SKM-1 treated with dmso at 0.1 percent for 144 hours (cell line): ENCODE results near the gene DGAT2.

Experiments used
- DNase-seq: peaks from one replicate; lab custom pipeline; 2025; ENCODE audit not compliant: unreplicated experiment; lab: John Stamatoyannopoulos, UW

Gene DGAT2

DNA sequence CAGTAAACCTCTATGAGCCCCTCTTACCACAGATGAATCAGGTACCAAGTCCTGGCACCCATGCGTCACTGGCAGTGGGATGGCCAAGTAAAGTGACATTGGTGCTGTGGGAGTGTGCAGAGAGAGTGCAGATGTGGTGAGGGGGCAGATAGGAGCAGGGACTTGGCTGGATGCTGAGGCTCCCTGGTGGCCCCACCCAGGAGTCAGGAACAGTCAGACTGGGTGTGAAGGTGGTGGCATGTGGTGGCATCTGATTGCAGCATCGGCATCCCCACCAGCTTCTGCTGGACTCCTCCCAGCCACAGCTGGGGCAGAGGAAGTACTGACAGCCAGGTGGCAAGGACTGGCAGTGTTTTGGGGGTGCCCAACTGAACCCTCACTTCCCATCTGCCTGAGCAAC lies 11.4 kb downstream of the DGAT2 start:
- DNase-seq = no peak

DNA sequence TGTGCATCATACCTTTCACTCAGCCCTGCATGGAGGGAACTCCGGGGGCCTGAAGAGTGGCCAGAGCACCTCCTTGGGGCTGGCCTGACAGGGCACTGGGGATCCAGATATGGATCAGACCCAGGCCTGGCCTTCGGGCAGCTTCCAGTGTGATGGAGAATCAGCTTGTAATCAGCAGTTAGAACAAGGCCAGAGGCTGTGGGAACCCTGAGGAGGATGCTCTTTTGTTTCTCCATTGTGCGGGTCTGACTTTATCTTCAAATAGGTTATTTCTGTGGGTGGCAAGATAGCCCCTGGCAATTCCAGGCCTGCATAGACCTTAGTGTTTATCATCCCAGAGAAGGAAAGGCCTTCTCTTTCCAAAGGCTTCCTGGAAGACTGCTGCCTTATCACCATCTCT lies 12.3 kb downstream of the DGAT2 start:
- no peak for DNase-seq

DNA sequence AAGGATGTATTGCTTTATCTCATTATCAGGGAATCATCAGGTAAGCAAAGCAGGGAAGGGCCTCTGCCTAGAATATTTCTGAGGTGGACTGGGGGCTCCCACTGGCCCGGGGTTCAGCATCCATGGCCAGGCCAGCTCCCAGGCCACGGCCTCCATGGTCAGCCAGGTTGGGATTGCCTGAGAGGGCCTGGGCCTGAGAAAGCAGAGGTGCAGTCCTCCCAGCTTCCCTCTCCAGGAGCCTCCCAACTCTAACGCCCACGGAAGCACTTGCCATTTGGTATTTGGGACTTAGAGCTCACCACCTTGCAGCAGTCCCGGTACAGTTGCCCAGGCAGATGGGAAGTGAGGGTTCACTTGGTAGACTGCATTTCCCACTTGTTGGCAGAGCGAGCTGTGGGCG lies 12.7 kb downstream of the DGAT2 start:
- no peak for DNase-seq

DNA sequence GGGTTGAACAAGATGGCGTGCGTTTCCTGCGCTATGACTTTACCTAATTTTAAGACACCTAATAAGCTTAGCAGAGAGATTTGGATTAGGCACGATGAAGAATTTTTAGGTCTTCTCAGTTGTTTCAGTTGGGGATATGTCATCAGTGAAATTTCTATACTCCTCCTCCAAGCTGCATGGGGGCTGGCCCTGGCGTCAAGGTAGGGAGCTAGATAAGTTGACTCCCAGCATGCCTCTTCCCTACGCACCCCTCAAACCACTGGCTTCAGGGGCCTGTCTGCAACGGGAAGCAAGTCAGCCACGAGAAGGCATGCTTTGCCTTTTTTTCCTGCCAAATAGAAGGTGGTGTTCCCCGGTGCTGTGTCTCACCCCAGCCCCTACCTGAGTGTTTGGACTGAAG lies 13.3 kb downstream of the DGAT2 start:
- DNase-seq = no peak

DNA sequence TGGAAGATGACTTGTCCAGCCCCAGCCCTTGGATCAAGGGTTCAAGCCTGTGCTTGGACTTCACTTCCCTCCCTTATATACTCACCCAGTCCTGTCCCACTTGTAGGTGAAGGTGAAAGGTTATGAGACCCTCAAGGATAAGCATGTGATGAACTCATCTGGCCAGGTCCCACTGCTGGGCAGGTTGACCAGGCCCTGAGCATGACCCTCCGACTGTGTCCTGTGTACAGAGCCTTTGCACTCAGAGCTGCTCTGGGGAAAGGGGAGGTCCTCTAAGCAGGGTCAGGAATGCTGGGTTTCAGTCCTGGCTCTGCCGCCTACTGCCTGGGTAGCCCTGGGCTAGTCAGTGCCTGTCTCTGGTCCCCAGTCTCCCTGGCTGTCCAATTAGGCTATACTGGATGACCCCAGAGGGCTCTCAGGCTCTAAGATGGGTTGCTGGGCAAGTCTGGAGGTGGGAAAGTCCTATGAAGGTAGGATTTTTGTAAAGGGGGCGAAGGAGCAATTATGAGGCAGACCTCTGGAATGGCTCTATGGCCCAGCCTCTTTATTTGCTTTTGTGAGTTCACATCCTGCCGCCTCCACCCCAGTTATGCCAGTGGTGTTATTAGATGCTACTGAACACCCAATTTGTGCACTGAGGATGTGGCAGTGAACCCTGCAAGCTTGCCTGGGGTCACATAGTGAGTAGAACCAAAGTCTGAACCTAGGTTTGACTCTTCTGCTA lies 14.1 kb downstream of the DGAT2 start:
- no peak for DNase-seq

DNA sequence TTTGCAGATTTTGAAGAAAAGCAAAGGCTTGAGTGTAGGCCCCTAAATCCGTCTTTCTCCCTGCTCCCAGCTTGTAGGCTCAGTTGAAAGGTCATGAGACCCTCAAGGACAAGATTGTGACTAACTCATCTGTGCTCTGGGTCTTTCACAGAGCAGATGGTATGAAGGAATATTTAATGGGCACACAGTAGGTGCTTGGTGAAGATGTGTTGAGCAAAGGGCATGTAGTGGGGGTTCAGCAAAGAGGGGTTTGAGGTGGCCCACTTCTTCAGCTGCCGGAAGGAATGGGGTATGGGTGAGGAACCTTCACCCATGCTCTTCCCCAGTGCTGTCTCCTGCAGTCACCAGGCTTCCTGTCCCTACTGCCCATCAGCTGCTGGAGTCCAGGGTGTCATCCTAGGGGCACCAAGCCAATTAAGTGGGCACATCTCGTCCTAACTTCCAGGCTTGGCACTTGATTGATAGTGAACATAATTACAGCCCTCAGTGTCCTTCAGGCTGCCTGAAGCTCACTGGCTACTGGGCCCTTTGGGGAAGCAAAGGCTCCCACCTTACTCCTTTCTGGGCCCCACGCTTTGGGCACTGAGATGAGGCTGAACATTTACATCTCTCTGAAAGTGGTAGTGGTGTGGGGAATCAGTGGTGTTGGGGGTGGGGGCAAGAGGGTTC lies 15.0 kb downstream of the DGAT2 start:
- DNase-seq = no peak

DNA sequence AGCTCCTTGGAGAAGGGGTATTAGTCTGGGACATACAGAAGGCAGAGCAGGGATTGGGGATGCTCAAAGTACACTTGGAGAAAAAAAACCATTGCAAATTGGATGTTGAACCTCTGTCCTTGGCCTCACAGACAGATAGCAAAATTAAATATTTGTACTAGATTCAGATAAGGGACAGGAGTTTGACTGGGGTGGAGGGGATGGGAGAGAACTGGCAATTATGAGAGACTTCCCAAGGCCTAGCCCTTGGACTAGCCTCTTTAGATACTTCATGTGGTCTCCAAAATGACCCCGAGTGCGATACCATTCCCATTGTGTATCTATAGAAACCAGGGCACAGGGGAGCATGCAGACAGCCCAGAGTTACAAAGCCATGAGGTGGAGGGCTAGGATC lies 15.5 kb downstream of the DGAT2 start:
- no peak for DNase-seq

DNA sequence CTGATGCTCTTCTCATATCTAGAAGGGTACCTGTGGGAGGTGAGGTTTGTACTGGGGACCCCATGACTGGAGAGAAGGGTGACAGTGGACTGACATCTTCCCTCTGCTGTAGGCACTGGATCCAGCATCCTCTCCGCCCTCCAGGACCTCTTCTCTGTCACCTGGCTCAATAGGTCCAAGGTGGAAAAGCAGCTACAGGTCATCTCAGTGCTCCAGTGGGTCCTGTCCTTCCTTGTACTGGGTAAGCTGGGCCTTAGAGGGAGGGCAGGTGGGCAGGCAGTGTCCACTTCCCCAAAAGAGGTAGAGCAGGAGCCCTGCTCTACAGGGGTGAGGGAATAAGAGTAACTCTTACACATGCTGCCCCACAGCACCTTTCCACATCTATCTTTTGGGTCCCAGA lies 15.9 kb downstream of the DGAT2 start:
- DNase-seq = no peak

DNA sequence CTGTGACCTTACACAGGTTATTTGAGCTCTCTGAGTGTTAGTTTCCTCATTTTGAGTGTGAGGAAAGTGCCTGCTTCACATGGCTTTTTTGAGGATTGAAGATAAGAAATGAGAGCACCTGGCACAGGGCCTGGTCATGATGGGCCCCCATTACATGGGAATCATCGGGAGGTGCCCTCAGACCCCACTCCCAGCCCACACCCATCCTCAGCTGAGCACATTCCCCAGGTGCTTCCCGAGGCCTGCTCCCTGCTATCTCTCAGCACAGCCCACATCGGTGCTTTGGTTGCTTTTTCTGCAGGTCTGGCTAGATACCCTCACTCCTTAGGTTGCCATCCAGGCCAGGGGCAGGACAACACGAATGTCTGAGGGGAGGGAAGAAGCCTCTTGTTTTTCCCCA lies 16.6 kb downstream of the DGAT2 start:
- no peak for DNase-seq

DNA sequence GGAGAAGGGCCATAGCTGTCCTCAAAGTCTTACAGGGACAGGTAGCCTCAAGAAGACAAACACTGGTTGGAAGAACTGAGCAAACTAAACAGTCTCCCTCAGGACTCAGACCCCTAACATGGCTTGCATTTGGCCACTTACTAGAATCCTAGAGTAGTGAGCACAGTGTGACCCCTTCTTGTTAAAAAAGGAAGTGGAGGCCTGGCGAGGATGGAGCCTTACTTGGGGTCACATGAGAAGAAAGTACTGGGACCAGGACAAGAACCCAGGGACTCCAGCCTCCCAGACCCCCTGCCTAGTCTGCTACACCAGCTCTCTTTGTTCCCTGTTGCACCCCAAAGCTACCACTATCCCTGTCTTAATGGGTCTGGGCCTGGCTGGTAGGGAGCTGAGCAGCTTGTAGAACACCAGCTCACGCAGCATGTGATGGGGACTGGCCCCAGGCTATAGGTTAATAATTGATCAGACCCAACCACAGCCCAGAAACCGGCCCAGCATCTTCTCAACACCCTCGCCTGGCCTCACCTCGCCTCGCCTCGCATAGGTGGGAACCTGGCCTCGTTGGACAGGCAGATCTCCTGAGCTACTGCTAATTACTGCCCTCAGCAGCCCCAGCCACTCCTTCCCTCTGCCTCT lies 17.6 kb downstream of the DGAT2 start:
- no peak for DNase-seq

DNA sequence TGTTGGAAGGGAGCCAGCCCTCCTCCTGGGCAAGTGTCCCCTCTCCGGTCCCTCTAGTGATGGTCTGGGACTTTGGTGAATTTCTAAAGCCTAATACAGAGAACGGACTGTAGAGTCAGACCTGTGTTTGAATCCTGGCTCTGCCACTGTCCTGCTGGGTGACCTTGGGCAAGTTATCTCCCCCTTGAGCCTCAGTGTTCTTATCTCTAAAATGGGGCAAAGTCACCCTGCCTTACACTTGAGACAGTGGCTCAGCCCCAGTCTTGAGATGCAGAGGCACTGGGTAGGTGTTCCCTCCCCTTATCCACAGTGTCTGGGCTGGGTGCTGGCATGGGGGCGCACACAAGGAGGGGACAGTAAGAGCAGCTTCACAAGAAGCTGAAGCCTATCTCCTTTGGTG lies 20.9 kb downstream of the DGAT2 start:
- DNase-seq = no peak

DNA sequence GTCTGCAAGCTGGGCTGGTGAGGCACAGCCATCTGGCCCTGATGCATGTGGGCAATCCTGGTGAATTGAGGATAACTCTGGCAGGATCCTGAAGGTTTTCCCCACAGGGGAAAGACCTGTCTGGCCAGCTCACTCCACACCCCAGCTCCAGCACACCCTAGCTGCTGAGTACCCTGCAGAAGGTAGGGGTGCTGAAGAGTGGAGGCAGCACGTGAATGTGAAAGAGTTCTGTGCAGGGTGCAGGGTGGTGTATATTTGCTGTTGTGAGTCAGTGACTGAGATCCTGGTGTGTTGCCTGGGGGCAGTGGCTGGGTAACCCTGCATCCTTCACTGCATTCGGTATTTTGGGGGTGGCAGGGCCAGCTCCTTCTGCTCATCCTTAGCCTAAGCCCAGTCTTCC lies 22.4 kb downstream of the DGAT2 start:
- no peak for DNase-seq

DNA sequence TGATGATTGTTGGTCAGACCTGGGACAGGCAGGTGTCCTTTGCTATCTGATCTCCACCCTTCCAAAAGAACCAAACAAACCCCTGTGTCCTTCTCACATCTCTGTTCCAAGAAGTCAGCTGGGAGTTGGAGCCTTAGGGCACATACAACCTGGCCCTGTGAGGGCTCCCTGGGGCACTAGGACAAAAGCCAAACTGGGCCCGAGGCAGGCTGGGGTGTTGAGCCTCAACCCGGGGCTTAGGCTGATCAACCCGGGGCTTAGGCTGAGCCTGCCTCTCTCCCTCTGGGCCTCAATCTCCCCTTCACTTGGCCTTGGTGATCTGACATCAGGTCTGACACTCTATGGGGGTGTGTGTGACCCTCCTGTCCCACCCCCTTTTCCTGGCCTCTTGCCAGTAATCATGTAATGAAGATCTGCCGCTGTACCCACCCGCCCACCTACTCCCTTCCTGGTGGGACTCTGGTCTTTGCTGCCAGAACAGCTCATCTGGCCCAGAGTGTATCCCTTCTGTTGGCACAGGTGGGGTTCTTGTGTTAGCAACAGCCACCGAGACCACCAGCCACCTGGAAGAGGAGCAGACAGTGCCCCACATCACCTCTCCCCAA lies 23.7 kb downstream of the DGAT2 start:
- DNase-seq = no peak

DNA sequence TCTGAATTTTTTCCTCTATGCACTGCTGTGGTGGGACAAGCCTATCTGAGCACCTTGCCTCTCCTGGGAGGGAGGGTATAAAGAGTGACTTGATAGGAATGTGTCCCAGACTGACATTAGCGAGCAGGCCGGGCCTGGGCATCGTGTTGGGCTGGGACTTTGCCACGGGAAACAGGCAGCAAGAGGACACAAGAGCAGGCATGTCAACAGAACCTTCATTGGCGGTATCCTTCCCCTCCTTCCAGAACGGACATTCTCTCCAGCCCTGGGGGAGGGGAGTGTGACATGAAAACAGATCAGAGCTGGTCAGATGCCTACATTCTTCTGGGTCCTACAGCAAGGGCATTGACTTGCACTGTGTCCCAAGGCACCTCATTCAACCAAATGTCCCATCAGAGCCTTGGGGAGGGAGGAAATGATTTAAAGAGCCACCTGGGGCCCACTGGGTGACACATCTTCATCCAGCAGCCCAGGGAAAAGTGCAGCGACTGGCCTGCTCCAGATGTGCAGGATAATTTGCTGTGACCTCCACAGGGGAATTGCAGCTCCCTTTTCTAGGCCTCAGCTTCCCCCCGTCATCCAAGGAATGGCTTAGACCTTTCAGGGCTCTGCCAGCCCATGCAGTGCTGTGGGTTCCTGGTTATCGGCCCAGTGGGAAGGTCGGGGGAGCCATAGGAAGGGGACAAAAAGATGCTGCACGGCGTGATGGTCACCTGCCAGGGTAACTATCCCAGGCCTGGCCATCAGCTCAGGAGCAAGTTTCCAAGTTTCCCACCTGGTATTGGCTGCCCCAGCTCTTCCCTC lies 24.6 kb downstream of the DGAT2 start:
- no peak for DNase-seq

DNA sequence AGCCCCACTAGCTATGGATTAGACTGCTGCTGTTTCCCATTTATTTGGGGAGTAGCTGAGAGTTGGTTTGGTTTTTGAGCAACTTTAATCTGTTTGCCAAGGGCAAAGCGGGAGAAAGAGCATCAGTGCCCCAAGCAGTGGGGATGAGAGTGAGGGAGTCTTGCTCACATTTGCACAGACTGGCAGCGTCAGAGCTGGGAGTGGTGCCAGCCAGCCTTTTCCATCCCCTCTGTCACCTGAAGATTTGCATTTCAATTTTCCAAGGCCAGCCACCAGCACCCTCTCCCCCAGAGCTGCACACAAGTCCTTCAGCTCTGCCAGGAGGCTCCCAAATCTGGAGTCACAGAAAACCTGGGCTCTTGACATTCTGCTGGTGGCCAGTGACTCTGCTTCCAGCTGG lies 25.4 kb downstream of the DGAT2 start:
- DNase-seq = no peak

DNA sequence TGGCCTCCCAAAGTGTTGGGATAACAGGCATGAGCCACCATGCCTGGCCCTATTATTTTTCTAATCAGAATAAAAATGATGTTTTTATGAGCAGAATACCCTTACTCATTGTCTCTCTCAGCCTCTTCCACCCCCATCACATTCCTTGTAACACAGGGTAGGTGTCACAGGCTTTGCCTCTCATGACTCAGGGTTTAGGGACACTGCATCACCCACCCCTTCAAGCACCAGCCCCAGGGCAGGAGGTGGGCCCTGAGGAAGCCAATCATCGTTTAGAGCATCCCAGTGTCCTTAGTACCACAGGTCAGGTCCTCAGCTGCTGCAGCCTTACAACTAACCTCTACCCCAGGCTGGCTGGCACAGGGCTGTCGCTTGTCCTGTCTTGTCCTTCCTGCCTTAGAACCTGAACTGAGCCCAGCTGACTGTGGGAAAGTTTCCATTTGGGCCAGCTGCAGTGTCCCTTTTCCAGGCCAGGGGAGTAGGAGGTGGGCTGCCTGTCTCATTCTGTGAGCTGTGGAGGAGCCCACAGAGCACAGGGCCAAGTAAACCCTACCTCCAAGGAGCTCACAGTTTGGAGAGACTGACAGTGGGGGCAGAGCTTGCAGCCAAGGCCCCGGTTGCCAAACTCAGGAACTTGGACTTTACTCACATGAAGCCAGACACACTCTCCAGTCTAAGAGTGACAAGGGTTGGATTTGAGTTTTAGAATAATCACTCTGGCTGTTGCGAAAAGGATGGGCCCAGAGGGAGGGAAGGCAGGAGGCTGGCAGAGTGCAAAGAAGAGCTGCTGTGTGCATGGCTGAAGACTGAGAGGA lies 26.9 kb downstream of the DGAT2 start:
- no peak for DNase-seq

DNA sequence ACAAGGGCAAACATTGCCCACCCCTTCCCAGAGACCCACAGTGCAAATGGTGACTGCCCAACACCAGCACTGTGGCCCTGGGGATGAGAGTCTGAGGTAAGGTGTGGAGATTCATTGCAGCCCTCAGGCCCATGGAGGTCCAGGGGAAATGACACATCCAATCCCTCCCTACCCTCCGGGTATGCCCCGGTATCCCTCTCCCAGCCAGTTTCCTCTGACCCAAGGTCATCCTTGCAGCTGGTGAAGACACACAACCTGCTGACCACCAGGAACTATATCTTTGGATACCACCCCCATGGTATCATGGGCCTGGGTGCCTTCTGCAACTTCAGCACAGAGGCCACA lies 27.5 kb downstream of the DGAT2 start:
- no peak for DNase-seq

DNA sequence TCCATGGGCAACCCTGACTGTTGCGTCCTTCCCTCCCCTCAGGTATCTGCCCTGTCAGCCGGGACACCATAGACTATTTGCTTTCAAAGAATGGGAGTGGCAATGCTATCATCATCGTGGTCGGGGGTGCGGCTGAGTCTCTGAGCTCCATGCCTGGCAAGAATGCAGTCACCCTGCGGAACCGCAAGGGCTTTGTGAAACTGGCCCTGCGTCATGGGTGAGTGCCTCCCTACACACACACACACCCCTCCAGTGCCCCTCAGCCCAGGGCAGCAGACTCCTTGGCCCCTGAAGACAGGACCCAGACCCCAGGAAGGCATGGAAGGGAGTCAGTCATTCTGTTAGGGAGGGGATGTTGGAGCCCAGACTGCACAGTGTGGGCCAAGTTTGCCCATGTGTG lies 28.5 kb downstream of the DGAT2 start:
- no peak for DNase-seq

DNA sequence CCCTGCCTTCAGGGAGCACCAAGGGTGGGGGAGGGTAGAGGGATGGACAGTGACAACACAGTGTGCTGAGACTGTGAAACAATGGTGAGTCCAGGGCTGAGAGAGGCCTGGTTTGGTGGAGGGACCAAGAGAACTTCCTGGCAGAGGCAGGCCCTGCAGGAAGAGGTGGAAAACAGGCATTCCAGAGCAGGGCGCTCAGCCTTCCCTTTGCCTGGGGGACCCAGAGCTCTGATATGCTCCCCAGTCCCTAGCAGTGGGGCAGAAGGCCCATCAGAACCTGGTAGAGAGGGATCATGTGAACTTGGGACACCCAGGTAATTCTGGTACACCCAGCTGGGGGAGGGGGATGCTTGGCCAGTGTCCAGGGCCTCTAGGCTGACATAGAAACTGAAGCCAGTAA lies 29.2 kb downstream of the DGAT2 start:
- no peak for DNase-seq

DNA sequence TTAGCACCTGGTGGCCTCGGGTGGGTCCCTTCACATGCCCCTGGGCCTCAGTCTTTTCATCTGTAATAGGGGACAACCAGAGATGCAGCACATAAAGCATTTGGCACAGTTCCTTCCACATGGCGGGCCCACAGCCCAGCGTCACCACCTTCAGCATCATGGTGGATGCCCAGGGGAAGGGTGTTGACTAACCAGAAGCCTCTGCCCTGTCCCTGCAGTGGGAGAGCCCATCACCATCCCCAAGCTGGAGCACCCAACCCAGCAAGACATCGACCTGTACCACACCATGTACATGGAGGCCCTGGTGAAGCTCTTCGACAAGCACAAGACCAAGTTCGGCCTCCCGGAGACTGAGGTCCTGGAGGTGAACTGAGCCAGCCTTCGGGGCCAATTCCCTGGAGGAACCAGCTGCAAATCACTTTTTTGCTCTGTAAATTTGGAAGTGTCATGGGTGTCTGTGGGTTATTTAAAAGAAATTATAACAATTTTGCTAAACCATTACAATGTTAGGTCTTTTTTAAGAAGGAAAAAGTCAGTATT lies 31.6 kb downstream of the DGAT2 start:
- DNase-seq = no peak
